Tibial nerve (tissue), 4 donors: ENCODE measurements around the gene NYAP2.

Experiments
- CTCF ChIP-seq, 5 experiments: fragments of 200-600 bp in 3 of 5; fragments of 450-650 bp in 2 of 5; sonication (generic) in 3 of 5; IDR thresholded peaks; one replicate each; pipeline ENCODE4 v1.5.1; 2016 to 2019; ENCODE audit warnings: antibody characterized with exemption in 5 of 5, mild to moderate bottlenecking in 3 of 5, moderate library complexity in 2 of 5
- EP300 ChIP-seq, 2 donors: sonication (generic); formaldehyde crosslinking; IDR thresholded peaks; one replicate each; pipeline ENCODE4 v1.6.1; 2017; ENCODE audit warnings: antibody characterized with exemption in 2 of 2, mild to moderate bottlenecking in 1 of 2
- POLR2A ChIP-seq, 2 donors: fragments of 450-650 bp; IDR thresholded peaks; one replicate each; pipeline ENCODE4 v1.6.1; 2017; ENCODE audit warnings: antibody characterized with exemption in 2 of 2, mild to moderate bottlenecking in 2 of 2, moderate library complexity in 2 of 2

GRCh38 chr2:225400060-225400511 is 576 bp downstream of the NYAP2 start:
- no peak for TF ChIP-seq EP300 (IDR thresholded peaks at IDR 0.05)
- TF ChIP-seq CTCF (IDR thresholded peaks at IDR 0.05): no peak
- TF ChIP-seq POLR2A (IDR thresholded peaks at IDR 0.05): no peak
